Subcutaneous abdominal adipose tissue (tissue), 5 donors: Measurements from ENCODE around the gene SH3PXD2A.
A peak's percentile ranks its signal among the peaks of the same experiment; 100 is the strongest.

ENCODE experiments used
- H3K27ac ChIP-seq: one replicate; pipeline ENCODE4 v1.7.0; 2013; ENCODE audit warnings: low read depth, mild to moderate bottlenecking, inconsistent platforms, low read length, moderate library complexity
- H3K27me3 ChIP-seq, 5 donors: one replicate each; pipeline ENCODE4 v1.7.0; 2013; ENCODE audit warnings: low read length in 5 of 5, inconsistent platforms in 1 of 5; ENCODE audit not compliant: control insufficient read depth in 5 of 5, insufficient read depth in 4 of 5
- H3K36me3 ChIP-seq, 5 donors: one replicate each; pipeline ENCODE4 v1.7.0; 2013; ENCODE audit warnings: low read length in 5 of 5; ENCODE audit not compliant: control insufficient read depth in 5 of 5, insufficient read depth in 5 of 5
- H3K4me1 ChIP-seq, 5 donors: one replicate each; pipeline ENCODE4 v1.7.0; 2013; ENCODE audit warnings: low read length in 5 of 5, mild to moderate bottlenecking in 3 of 5, moderate library complexity in 1 of 5; ENCODE audit not compliant: control insufficient read depth in 5 of 5, insufficient read depth in 5 of 5
- H3K4me3 ChIP-seq, 5 donors: one replicate each; pipeline ENCODE4 v1.7.0; 2013; ENCODE audit warnings: low read length in 5 of 5, low read depth in 1 of 5
- H3K9ac ChIP-seq, 5 donors: one replicate each; pipeline ENCODE4 v1.7.0; 2013; ENCODE audit warnings: low read length in 5 of 5, mild to moderate bottlenecking in 4 of 5, moderate library complexity in 3 of 5
- H3K9me3 ChIP-seq, 5 donors: one replicate each; pipeline ENCODE4 v1.7.0; 2013; ENCODE audit warnings: low read length in 5 of 5; ENCODE audit not compliant: control insufficient read depth in 5 of 5
- donor health status: healthy.
- donor health status: healthy.
- donor health status: healthy.
- donor health status: healthy.
- donor health status: healthy.

SH3PXD2A gene

GRCh38 chr10:103767756-103768155 lies 87.6 kb downstream of the SH3PXD2A start:
- peaks cover 0 to 2% (median 0%) of the 10 kb centered on the region in 5 donors for H3K27me3 ChIP-seq
- no peaks in the 10 kb centered on the region for H3K36me3 ChIP-seq
- no peaks in the 10 kb centered on the region for H3K9me3 ChIP-seq
- H3K4me1 ChIP-seq, result peaks cover 5 to 54% (median 30%) of the 10 kb centered on the region in 5 donors
- no peak overlapping the region for H3K4me3 ChIP-seq
- no peak overlapping the region for H3K9ac ChIP-seq
- no peak overlapping the region for H3K27ac ChIP-seq

- peaks cover 0 to 2% (median 0%) of the 10 kb centered on the region in 5 donors for H3K27me3 ChIP-seq
- no peak overlapping the region for H3K9ac ChIP-seq
- no peaks in the 10 kb centered on the region for H3K36me3 ChIP-seq
Measured at GRCh38 chr10:103766751-103767505, 88.4 kb downstream of the SH3PXD2A start.

GRCh38 chr10:103765981-103766380 lies 89.4 kb downstream of the SH3PXD2A start:
- H3K4me3 ChIP-seq, result no peak overlapping the region
- no peaks in the 10 kb centered on the region for H3K36me3 ChIP-seq
- H3K27ac ChIP-seq, result no peak overlapping the region
- H3K27me3 ChIP-seq, result peaks cover 0 to 2% (median 0%) of the 10 kb centered on the region in 5 donors
- H3K4me1 ChIP-seq, result peaks cover 4 to 52% (median 29%) of the 10 kb centered on the region in 5 donors
- H3K9me3 ChIP-seq, result no peaks in the 10 kb centered on the region
- H3K9ac ChIP-seq, result no peak overlapping the region

More at GRCh38 chr10:103766751-103767505, 88.4 kb downstream of the SH3PXD2A start:
- no peak overlapping the region for H3K4me3 ChIP-seq
- H3K4me1 ChIP-seq, result peaks cover 4 to 54% (median 29%) of the 10 kb centered on the region in 5 donors
- no peaks in the 10 kb centered on the region for H3K9me3 ChIP-seq
- no peak overlapping the region for H3K27ac ChIP-seq

GRCh38 chr10:103765168-103765567 lies 90.2 kb downstream of the SH3PXD2A start:
- peaks cover 5 to 55% (median 29%) of the 10 kb centered on the region in 5 donors for H3K4me1 ChIP-seq
- no peak overlapping the region for H3K27ac ChIP-seq
- H3K36me3 ChIP-seq, result no peaks in the 10 kb centered on the region
- H3K9me3 ChIP-seq, result no peaks in the 10 kb centered on the region
- H3K4me3 ChIP-seq, result no peak overlapping the region
- no peak overlapping the region for H3K9ac ChIP-seq
- peaks cover 0 to 2% (median 0%) of the 10 kb centered on the region in 5 donors for H3K27me3 ChIP-seq

- H3K27ac ChIP-seq, result no peak overlapping the region
- no peak overlapping the region for H3K4me3 ChIP-seq
Measured at GRCh38 chr10:103764296-103765088, 90.9 kb downstream of the SH3PXD2A start.

GRCh38 chr10:103763374-103764202 lies 91.8 kb downstream of the SH3PXD2A start:
- Histone ChIP-seq H3K27ac (peak overlapping the region; percentile 16), H3K4me1 (peaks cover 7 to 70% (median 42%) of the 10 kb centered on the region in 5 donors), H3K9ac (no peak overlapping the region), H3K36me3 (no peaks in the 10 kb centered on the region), H3K27me3 (peaks cover 0 to 2% (median 0%) of the 10 kb centered on the region in 5 donors), H3K9me3 (no peaks in the 10 kb centered on the region), H3K4me3 (no peak overlapping the region)

More at GRCh38 chr10:103764296-103765088, 90.9 kb downstream of the SH3PXD2A start:
- Histone ChIP-seq H3K9me3 (no peaks in the 10 kb centered on the region), H3K36me3 (no peaks in the 10 kb centered on the region), H3K27me3 (peaks cover 0 to 2% (median 0%) of the 10 kb centered on the region in 5 donors), H3K4me1 (peaks cover 5 to 61% (median 36%) of the 10 kb centered on the region in 5 donors), H3K9ac (no peak overlapping the region)

GRCh38 chr10:103762916-103763315 lies 92.5 kb downstream of the SH3PXD2A start:
- peak overlapping the region; percentile 16 for H3K27ac ChIP-seq
- no peaks in the 10 kb centered on the region for H3K9me3 ChIP-seq
- no peaks in the 10 kb centered on the region for H3K36me3 ChIP-seq
- H3K4me3 ChIP-seq, result no peak overlapping the region
- no peak overlapping the region for H3K9ac ChIP-seq
- H3K27me3 ChIP-seq, result peaks cover 0 to 2% (median 0%) of the 10 kb centered on the region in 5 donors
- peaks cover 8 to 77% (median 49%) of the 10 kb centered on the region in 5 donors for H3K4me1 ChIP-seq

GRCh38 chr10:103762162-103762561 lies 93.2 kb downstream of the SH3PXD2A start:
- peaks cover 13 to 85% (median 56%) of the 10 kb centered on the region in 5 donors for H3K4me1 ChIP-seq
- H3K36me3 ChIP-seq, result no peaks in the 10 kb centered on the region
- H3K27me3 ChIP-seq, result peaks cover 0 to 2% (median 0%) of the 10 kb centered on the region in 5 donors
- no peak overlapping the region for H3K4me3 ChIP-seq
- no peak overlapping the region for H3K27ac ChIP-seq
- no peak overlapping the region for H3K9ac ChIP-seq
- H3K9me3 ChIP-seq, result no peaks in the 10 kb centered on the region

- Histone ChIP-seq H3K4me1 (peaks cover 13 to 92% (median 62%) of the 10 kb centered on the region in 5 donors), H3K4me3 (no peak overlapping the region), H3K9me3 (no peaks in the 10 kb centered on the region), H3K27me3 (peaks cover 0 to 2% (median 0%) of the 10 kb centered on the region in 5 donors), H3K27ac (peak overlapping the region; percentile 72), H3K9ac (no peak overlapping the region), H3K36me3 (no peaks in the 10 kb centered on the region)
Measured at GRCh38 chr10:103761075-103761920, 94.1 kb downstream of the SH3PXD2A start.
